ENCODE results near the gene AGBL2.

- no peak for TF ChIP-seq CTCF (IDR thresholded peaks at IDR 0.05; ENCODE audit: borderline replicate concordance, extremely low read depth, low read length, poor library complexity, severe bottlenecking)
- no peak for TF ChIP-seq EZH2 (IDR thresholded peaks at IDR 0.05; ENCODE audit: borderline replicate concordance, low read depth, low read length, severe bottlenecking)
These were observed 103.8 kb downstream of the AGBL2 start for GRCh38 chr11:47611348-47611794.
